ENCODE results near the gene PRXL2B.
"Not testable (repeated sequence)": the region's sequence is repeated elsewhere in the genome, so short reads cannot be mapped to it uniquely, and the experiment has no call there.

PRXL2B gene

GRCh38 chr1:2566101-2567045 is 20.2 kb upstream of the PRXL2B start:
- DNase-seq, result no peak

GRCh38 chr1:2567083-2567679 is 19.4 kb upstream of the PRXL2B start:
- no peak for DNase-seq

GRCh38 chr1:2568187-2568816 is 18.3 kb upstream of the PRXL2B start:
- not testable (repeated sequence) for DNase-seq

- no peak for DNase-seq
Measured at GRCh38 chr1:2569060-2569459, 17.5 kb upstream of the PRXL2B start.

GRCh38 chr1:2569703-2570102 is 16.9 kb upstream of the PRXL2B start:
- not testable (repeated sequence) for DNase-seq

GRCh38 chr1:2570332-2570731 is 16.2 kb upstream of the PRXL2B start:
- no peak for DNase-seq

- DNase-seq, result no peak
Measured at GRCh38 chr1:2571348-2571747, 15.2 kb upstream of the PRXL2B start.

- no peak for DNase-seq
Measured at GRCh38 chr1:2573250-2573920, 13.2 kb upstream of the PRXL2B start.

- DNase-seq, result no peak
Measured at GRCh38 chr1:2574350-2574749, 12.2 kb upstream of the PRXL2B start.

- DNase-seq, result no peak
Measured at GRCh38 chr1:2575801-2576663, 10.5 kb upstream of the PRXL2B start.

- DNase-seq, result not testable (repeated sequence)
Measured at GRCh38 chr1:2577565-2578075, 9.0 kb upstream of the PRXL2B start.

- no peak for DNase-seq
Measured at GRCh38 chr1:2578758-2579118, 7.8 kb upstream of the PRXL2B start.

- DNase-seq, result no peak
Measured at GRCh38 chr1:2580691-2581090, 5.9 kb upstream of the PRXL2B start.

- DNase-seq, result no peak
Measured at GRCh38 chr1:2582391-2582790, 4.2 kb upstream of the PRXL2B start.

GRCh38 chr1:2583331-2583791 is 3.2 kb upstream of the PRXL2B start:
- no peak for DNase-seq

GRCh38 chr1:2583871-2584351 is 2.7 kb upstream of the PRXL2B start:
- no peak for DNase-seq

GRCh38 chr1:2584686-2585317 is 1.8 kb upstream of the PRXL2B start:
- DNase-seq, result no peak

- DNase-seq, result peak; percentile 90
Measured at GRCh38 chr1:2585318-2586092, 1.1 kb upstream of the PRXL2B start.

- DNase-seq, result no peak
Measured at GRCh38 chr1:2587071-2587859, 688 bp downstream of the PRXL2B start.

Measured in RPMI8226 (cell line).